IMR-90 (cell line): ENCODE data around the gene WDR46. TPM values are rescaled to one million over a fixed set of nuclear protein-coding genes. Genes with fewer than 3 reads are reported as not detected.

Experiments
- ATAC-seq: fragments of 200-7000 bp; cut with Tn5 transposase; 2 replicates; pipeline ENCODE4 v1.9.1; 2020; ENCODE audit warnings: low read depth, mild to moderate bottlenecking, moderate library complexity
- BruUV-seq: library from RNA; stranded (reverse); fragments of 400-500 nt; replicated peaks from 2 replicates; lab custom pipeline; 2021; lab: Mats Ljungman, UMichigan
- CTCF ChIA-PET: fragments of 300-600 bp; formaldehyde crosslinking; extraction: SDS; loops from one replicate; lab custom pipeline; 2021; ENCODE audit warnings: antibody characterized with exemption; lab: Yijun Ruan, JAX
- POLR2A ChIA-PET: fragments of 300-600 bp; sonication (Branson Sonifier 250); formaldehyde crosslinking; loops from one replicate; lab custom pipeline; 2022; ENCODE audit warnings: antibody characterized with exemption; ENCODE audit not compliant: unreplicated experiment; lab: Charles Lee
- DNase-seq: peaks from one replicate; pipeline ENCODE4 v3.0.0; 2013
- H2AFZ ChIP-seq: replicated peaks from 2 replicates; pipeline ENCODE3; 2013; ENCODE audit warnings: low read length, mild to moderate bottlenecking; ENCODE audit not compliant: poor library complexity
- H2AK5ac ChIP-seq: 2 replicates; pipeline ENCODE4 v1.6.1; 2013; ENCODE audit warnings: low read depth, low read length, inconsistent platforms
- H2AK9ac ChIP-seq: replicated peaks from 2 replicates; pipeline ENCODE3; 2013; ENCODE audit warnings: mild to moderate bottlenecking, low read depth, low read length, moderate library complexity; ENCODE audit not compliant: poor library complexity
- H2BK120ac ChIP-seq: 2 replicates; pipeline ENCODE4 v1.6.1; 2013; ENCODE audit warnings: low read depth, low read length, inconsistent platforms
- H2BK15ac ChIP-seq: 3 replicates; pipeline ENCODE4 v1.6.1; 2013; ENCODE audit warnings: low read depth, low read length, inconsistent platforms
- H2BK20ac ChIP-seq: 2 replicates; pipeline ENCODE4 v1.6.1; 2013; ENCODE audit warnings: low read depth, mild to moderate bottlenecking, inconsistent platforms, low read length, moderate library complexity
- H2BK5ac ChIP-seq: 2 replicates; pipeline ENCODE4 v1.6.1; 2013; ENCODE audit warnings: mild to moderate bottlenecking, low read depth, low read length, inconsistent platforms; ENCODE audit not compliant: poor library complexity, severe bottlenecking
- H3K14ac ChIP-seq: replicated peaks from 2 replicates; pipeline ENCODE4 v1.6.1; 2013; ENCODE audit warnings: low read depth, low read length, inconsistent platforms
- H3K18ac ChIP-seq: 2 replicates; pipeline ENCODE4 v1.6.1; 2013; ENCODE audit warnings: low read depth, low read length, control low read depth
- H3K23ac ChIP-seq: 2 replicates; pipeline ENCODE4 v1.6.1; 2013; ENCODE audit warnings: low read depth, low read length, inconsistent platforms
- H3K27ac ChIP-seq: 2 replicates; pipeline ENCODE4 v1.5.1; 2013; ENCODE audit warnings: mild to moderate bottlenecking, control low read depth, low read length; ENCODE audit not compliant: insufficient read depth
- H3K27me3 ChIP-seq: 2 replicates; pipeline ENCODE4 v1.6.1; 2013; ENCODE audit warnings: low read length; ENCODE audit not compliant: control insufficient read depth, insufficient read depth
- H3K36me3 ChIP-seq: 2 replicates; pipeline ENCODE4 v1.6.1; 2013; ENCODE audit warnings: low read length, mixed read lengths; ENCODE audit not compliant: control insufficient read depth, insufficient read depth
- H3K4ac ChIP-seq: 2 replicates; pipeline ENCODE4 v1.6.1; 2013; ENCODE audit warnings: low read depth, low read length, inconsistent platforms
- H3K4me1 ChIP-seq: 2 replicates; pipeline ENCODE4 v1.6.1; 2013; ENCODE audit warnings: low read length, mixed read lengths; ENCODE audit not compliant: control insufficient read depth, insufficient read depth
- H3K4me2 ChIP-seq: 2 replicates; pipeline ENCODE4 v1.6.1; 2013; ENCODE audit warnings: low read depth, mild to moderate bottlenecking, control low read depth, low read length, moderate library complexity
- H3K4me3 ChIP-seq: 2 replicates; pipeline ENCODE4 v1.5.1; 2013; ENCODE audit warnings: low read depth, mild to moderate bottlenecking, control low read depth, low read length, moderate library complexity; ENCODE audit not compliant: insufficient read depth
- H3K56ac ChIP-seq: 2 replicates; pipeline ENCODE4 v1.6.1; 2013; ENCODE audit warnings: low read length, inconsistent platforms; ENCODE audit not compliant: insufficient read depth; ENCODE audit errors: extremely low read depth
- H3K79me1 ChIP-seq, 2 experiments: 2 replicates each; pipeline ENCODE4 v1.6.1; 2013; ENCODE audit warnings: low read length in 2 of 2, inconsistent platforms in 1 of 2, low read depth in 1 of 2
- H3K9ac ChIP-seq: 2 replicates; pipeline ENCODE4 v1.6.1; 2013; ENCODE audit warnings: low read depth, low read length, control low read depth
- H3K9me1 ChIP-seq: 2 replicates; pipeline ENCODE4 v1.6.1; 2013; ENCODE audit warnings: low read length, inconsistent platforms; ENCODE audit not compliant: insufficient read depth
- H3K9me3 ChIP-seq: 2 replicates; pipeline ENCODE4 v1.6.1; 2013; ENCODE audit warnings: low read length; ENCODE audit not compliant: control insufficient read depth, insufficient read depth
- H4K20me1 ChIP-seq: 2 replicates; pipeline ENCODE4 v1.6.1; 2013; ENCODE audit warnings: low read length, inconsistent platforms; ENCODE audit not compliant: insufficient read depth
- H4K5ac ChIP-seq: 2 replicates; pipeline ENCODE4 v1.6.1; 2013; ENCODE audit warnings: mild to moderate bottlenecking, low read depth, low read length, control low read depth
- H4K8ac ChIP-seq, 2 experiments: 2 replicates each; pipeline ENCODE4 v1.6.1; 2013; ENCODE audit warnings: low read depth in 2 of 2, low read length in 2 of 2, control low read depth in 1 of 2, inconsistent platforms in 1 of 2
- H4K91ac ChIP-seq: 2 replicates; pipeline ENCODE4 v1.6.1; 2013; ENCODE audit warnings: low read depth, low read length, inconsistent platforms; ENCODE audit not compliant: insufficient read depth
- BHLHE40 ChIP-seq: fragments of 150-350 bp; IDR thresholded peaks from 2 replicates; pipeline ENCODE4 v1.6.1; 2016; ENCODE audit warnings: mild to moderate bottlenecking, low read depth, low read length
- FOS ChIP-seq: fragments of 150-350 bp; IDR thresholded peaks from 2 replicates; pipeline ENCODE4 v1.6.1; 2016; ENCODE audit warnings: low read depth, low read length
- MAZ ChIP-seq: IDR thresholded peaks from 2 replicates; pipeline ENCODE4 v1.6.1; 2012; ENCODE audit warnings: low read depth, mild to moderate bottlenecking, low read length, improper control_type of control experiment, moderate library complexity, borderline replicate concordance
- POLR2A ChIP-seq: IDR thresholded peaks from 2 replicates; pipeline ENCODE4 v1.6.1; 2012; ENCODE audit warnings: mild to moderate bottlenecking, low read depth, low read length
- RAD21 ChIP-seq: IDR thresholded peaks from 2 replicates; pipeline ENCODE4 v1.6.1; 2012; ENCODE audit warnings: low read length, improper control_type of control experiment
- SMC3 ChIP-seq: fragments of 150-350 bp; IDR thresholded peaks from 2 replicates; pipeline ENCODE4 v1.6.1; 2016; ENCODE audit warnings: low read depth, mild to moderate bottlenecking, antibody characterized with exemption, low read length, moderate library complexity
- WGBS, 2 experiments: methylation state at CpG; one replicate each; pipeline versions ENCODE4 v1.1.5 to v1.1.7; 2013; ENCODE audit warnings: missing lambda C conversion rate in 2 of 2; ENCODE audit not compliant: insufficient read length in 1 of 2; ENCODE audit errors: extremely low coverage in 2 of 2; 5-methylcytosine and 5-hydroxymethylcytosine counted together
- dilution Hi-C: fragments of 300-500 bp; cut with HindIII; formaldehyde crosslinking; loops from one replicate; pipeline ENCODE4 v1.14.3; 2018; ENCODE audit warnings: low sequenced_read_pairs; ENCODE audit not compliant: unreplicated experiment
- in situ Hi-C: fragments of 300-500 bp; cut with MboI; formaldehyde crosslinking; loops from 3 replicates; pipeline ENCODE4 v1.14.3; 2019; ENCODE audit warnings: low sequenced_read_pairs, inconsistent platforms, mixed read lengths
- intact Hi-C: fragments of 100-400 bp; cut with micrococcal nuclease; formaldehyde crosslinking; loops from 2 replicates; pipeline ENCODE4 v1.10.0; 2022
- polyA plus RNA-seq, 3 experiments: library from polyadenylated mRNA; depleted of rRNA; stranded (reverse); fragments of >200 nt; gene quantifications; 2 replicates each; pipeline ENCODE4 v1.2.3, GENCODE V29; 2012; ENCODE audit warnings: low replicate concordance in 1 of 3
- total RNA-seq: library from RNA; depleted of rRNA; stranded (reverse); fragments of >200 nt; gene quantifications from 2 replicates; pipeline ENCODE4 v1.2.3, GENCODE V29; 2012
- TF ChIP-seq, protein P1 (sequence below): conservative IDR thresholded peaks from 2 replicates; pipeline ENCODE4 v1.5.1; 2012; ENCODE audit warnings: mild to moderate bottlenecking, low read depth, low read length, improper control_type of control experiment

WDR46 gene
- total and polyA plus RNA-seq, 2 of the 4 experiments (the other 2 are of a cell fraction): 73.8 to 81.6 TPM

DNA sequence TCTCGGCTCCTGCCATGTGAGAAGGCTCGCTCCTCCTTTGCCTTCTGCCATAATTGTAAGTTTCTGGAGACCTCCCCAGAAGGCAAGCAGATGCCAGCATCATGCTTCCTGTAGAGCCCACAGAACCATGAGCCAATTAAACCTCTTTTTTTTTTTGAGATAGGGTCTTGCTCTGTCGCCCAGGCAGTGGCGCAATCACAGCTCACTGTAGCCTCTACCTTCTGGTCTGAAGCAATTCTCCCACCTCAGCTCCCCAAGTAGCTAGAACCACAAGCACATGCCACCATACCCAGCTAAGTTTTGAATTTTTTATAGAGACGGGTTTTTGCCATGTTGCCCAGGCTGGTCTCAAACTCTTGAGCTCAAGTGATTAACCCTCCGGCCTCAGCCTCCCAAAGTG lies 52.2 kb downstream of the WDR46 start:
- no TSS peak for BruUV-seq
- no peak for DNase-seq
- no peak overlapping the region for H2AFZ ChIP-seq
- H3K23ac ChIP-seq: no peak overlapping the region
- H4K5ac ChIP-seq: no peak overlapping the region
- no peak overlapping the region for H3K4me2 ChIP-seq
- no peak overlapping the region for H3K27ac ChIP-seq
- no peaks in the 10 kb centered on the region for H3K9me3 ChIP-seq
- H2BK15ac ChIP-seq: no peak overlapping the region
- WGBS, 2 experiments: 84% methylated on average over 2 of the region's 6 CpGs; no CpG with 5 or more reads in 1 of the 2 experiments
- no peak for ATAC-seq
- H2BK5ac ChIP-seq: no peak overlapping the region
- no peaks in the 10 kb centered on the region for H3K79me1 ChIP-seq
- no peak for TF ChIP-seq RAD21
- TF ChIP-seq MAZ: no peak
- TF ChIP-seq, protein P1, sequence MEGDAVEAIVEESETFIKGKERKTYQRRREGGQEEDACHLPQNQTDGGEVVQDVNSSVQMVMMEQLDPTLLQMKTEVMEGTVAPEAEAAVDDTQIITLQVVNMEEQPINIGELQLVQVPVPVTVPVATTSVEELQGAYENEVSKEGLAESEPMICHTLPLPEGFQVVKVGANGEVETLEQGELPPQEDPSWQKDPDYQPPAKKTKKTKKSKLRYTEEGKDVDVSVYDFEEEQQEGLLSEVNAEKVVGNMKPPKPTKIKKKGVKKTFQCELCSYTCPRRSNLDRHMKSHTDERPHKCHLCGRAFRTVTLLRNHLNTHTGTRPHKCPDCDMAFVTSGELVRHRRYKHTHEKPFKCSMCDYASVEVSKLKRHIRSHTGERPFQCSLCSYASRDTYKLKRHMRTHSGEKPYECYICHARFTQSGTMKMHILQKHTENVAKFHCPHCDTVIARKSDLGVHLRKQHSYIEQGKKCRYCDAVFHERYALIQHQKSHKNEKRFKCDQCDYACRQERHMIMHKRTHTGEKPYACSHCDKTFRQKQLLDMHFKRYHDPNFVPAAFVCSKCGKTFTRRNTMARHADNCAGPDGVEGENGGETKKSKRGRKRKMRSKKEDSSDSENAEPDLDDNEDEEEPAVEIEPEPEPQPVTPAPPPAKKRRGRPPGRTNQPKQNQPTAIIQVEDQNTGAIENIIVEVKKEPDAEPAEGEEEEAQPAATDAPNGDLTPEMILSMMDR: no peak
- TF ChIP-seq POLR2A: no peak
- no peak for TF ChIP-seq BHLHE40
- no peak for TF ChIP-seq FOS
- no peak for TF ChIP-seq SMC3
- H3K18ac ChIP-seq: no peak overlapping the region
- no peak overlapping the region for H3K4ac ChIP-seq
- H2BK20ac ChIP-seq: no peak overlapping the region
- in situ Hi-C loops: no loop called here
- POLR2A ChIA-PET: no interaction called here
- no peak overlapping the region for H3K56ac ChIP-seq
- H3K27me3 ChIP-seq: peaks cover 51% of the 10 kb centered on the region
- CTCF ChIA-PET: no interaction called here
- H3K4me1 ChIP-seq: no peaks in the 10 kb centered on the region
- intact Hi-C loops: no loop called here
- H3K9me1 ChIP-seq: no peaks in the 10 kb centered on the region
- H2AK5ac ChIP-seq: no peak overlapping the region
- no peak overlapping the region for H3K14ac ChIP-seq
- no peak overlapping the region for H2BK120ac ChIP-seq
- H3K9ac ChIP-seq: no peak overlapping the region
- H2AK9ac ChIP-seq: no peak overlapping the region
- H4K8ac ChIP-seq: no peak overlapping the region
- H3K4me3 ChIP-seq: no peak overlapping the region
- H4K91ac ChIP-seq: no peak overlapping the region
- dilution Hi-C loops: no loop called here
- H4K20me1 ChIP-seq: no peaks in the 10 kb centered on the region
- no peaks in the 10 kb centered on the region for H3K36me3 ChIP-seq
